Trophoblast cell (in vitro differentiated cells and primary cell): Measurements from ENCODE around the gene MID2. TPM values are rescaled to one million over a fixed set of nuclear protein-coding genes. Genes with fewer than 3 reads are reported as not detected.
A peak's percentile ranks its signal among the peaks of the same experiment; 100 is the strongest.

ENCODE experiments used
- DNase-seq, 2 donors: peaks; one replicate each; pipeline ENCODE4 v3.0.0-alpha.2; 2016
- H2AFZ ChIP-seq: 2 replicates; pipeline ENCODE4 v1.6.1; 2013; ENCODE audit warnings: low read length, moderate library complexity, mild to moderate bottlenecking; ENCODE audit not compliant: insufficient read depth, poor library complexity
- H2AK5ac ChIP-seq: 2 replicates; pipeline ENCODE4 v1.6.1; 2013; ENCODE audit warnings: mild to moderate bottlenecking, low read length
- H2BK120ac ChIP-seq: 2 replicates; pipeline ENCODE4 v1.6.1; 2013; ENCODE audit warnings: low read length, mild to moderate bottlenecking, moderate library complexity; ENCODE audit not compliant: insufficient read depth, poor library complexity
- H2BK12ac ChIP-seq: 2 replicates; pipeline ENCODE4 v1.6.1; 2013; ENCODE audit warnings: mild to moderate bottlenecking, low read length, moderate library complexity
- H2BK5ac ChIP-seq: 2 replicates; pipeline ENCODE4 v1.6.1; 2013; ENCODE audit warnings: low read length, low read depth, moderate library complexity, mild to moderate bottlenecking; ENCODE audit not compliant: poor library complexity
- H3K14ac ChIP-seq: 2 replicates; pipeline ENCODE4 v1.6.1; 2013; ENCODE audit warnings: mild to moderate bottlenecking, low read length
- H3K18ac ChIP-seq: 2 replicates; pipeline ENCODE4 v1.6.1; 2013; ENCODE audit warnings: mild to moderate bottlenecking, low read length
- H3K23ac ChIP-seq: 2 replicates; pipeline ENCODE4 v1.6.1; 2013; ENCODE audit warnings: low read length
- H3K27ac ChIP-seq: 2 replicates; pipeline ENCODE4 v1.5.1; 2013; ENCODE audit warnings: low read depth, mild to moderate bottlenecking, inconsistent platforms, low read length, moderate library complexity
- H3K27me3 ChIP-seq: 2 replicates; pipeline ENCODE4 v1.6.1; 2013; ENCODE audit warnings: inconsistent platforms, mild to moderate bottlenecking, low read length, moderate library complexity; ENCODE audit not compliant: insufficient read depth
- H3K36me3 ChIP-seq, 2 experiments: 1 replicate in 1 of 2; 2 replicates in 1 of 2; pipeline ENCODE4 v1.6.1; 2013; ENCODE audit warnings: low read length in 2 of 2, mild to moderate bottlenecking in 2 of 2, moderate library complexity in 1 of 2; ENCODE audit not compliant: insufficient read depth in 2 of 2, control insufficient read depth in 1 of 2
- H3K4ac ChIP-seq: 2 replicates; pipeline ENCODE4 v1.6.1; 2013; ENCODE audit warnings: low read depth, mild to moderate bottlenecking, low read length, moderate library complexity
- H3K4me1 ChIP-seq, 2 experiments: 1 replicate in 1 of 2; 2 replicates in 1 of 2; pipeline ENCODE4 v1.6.1; 2013; ENCODE audit warnings: low read length in 2 of 2, mild to moderate bottlenecking in 2 of 2, moderate library complexity in 1 of 2; ENCODE audit not compliant: insufficient read depth in 2 of 2, control insufficient read depth in 1 of 2
- H3K4me2 ChIP-seq: 2 replicates; pipeline ENCODE4 v1.6.1; 2013; ENCODE audit warnings: inconsistent platforms, mild to moderate bottlenecking, low read length, moderate library complexity
- H3K4me3 ChIP-seq: 2 replicates; pipeline ENCODE4 v1.5.1; 2013; ENCODE audit warnings: mild to moderate bottlenecking, low read depth, low read length, inconsistent platforms
- H3K79me1 ChIP-seq: one replicate; pipeline ENCODE4 v1.6.1; 2013; ENCODE audit warnings: low read length
- H3K79me2 ChIP-seq: 2 replicates; pipeline ENCODE4 v1.6.1; 2013; ENCODE audit warnings: low read length, mild to moderate bottlenecking; ENCODE audit not compliant: control insufficient read depth, insufficient read depth, poor library complexity
- H3K9ac ChIP-seq: 2 replicates; pipeline ENCODE4 v1.6.1; 2013; ENCODE audit warnings: mild to moderate bottlenecking, low read length
- H3K9me3 ChIP-seq: 2 replicates; pipeline ENCODE4 v1.6.1; 2013; ENCODE audit warnings: low read depth, mild to moderate bottlenecking, control low read depth, inconsistent platforms, low read length; ENCODE audit not compliant: insufficient read depth
- H4K12ac ChIP-seq: 2 replicates; pipeline ENCODE4 v1.6.1; 2013; ENCODE audit warnings: low read depth, mild to moderate bottlenecking, low read length, moderate library complexity
- H4K8ac ChIP-seq: 2 replicates; pipeline ENCODE4 v1.6.1; 2013; ENCODE audit warnings: low read depth, mild to moderate bottlenecking, low read length, moderate library complexity
- H4K91ac ChIP-seq: one replicate; pipeline ENCODE4 v1.6.1; 2013; ENCODE audit warnings: low read depth, mild to moderate bottlenecking, low read length, moderate library complexity
- WGBS: extraction: QIAGEN DNeasy Blood & Tissue Kit; methylation state at CpG from one replicate; pipeline ENCODE4 v1.1.7; 2013; ENCODE audit warnings: missing lambda C conversion rate; ENCODE audit not compliant: insufficient read length, insufficient coverage; ENCODE audit errors: extremely low coverage; 5-methylcytosine and 5-hydroxymethylcytosine counted together
- polyA plus RNA-seq: library from polyadenylated mRNA; stranded (reverse); fragments of 200-250 nt; gene quantifications from 2 replicates; pipeline ENCODE4 v1.2.3, GENCODE V29; 2013

MID2 gene, protein sequence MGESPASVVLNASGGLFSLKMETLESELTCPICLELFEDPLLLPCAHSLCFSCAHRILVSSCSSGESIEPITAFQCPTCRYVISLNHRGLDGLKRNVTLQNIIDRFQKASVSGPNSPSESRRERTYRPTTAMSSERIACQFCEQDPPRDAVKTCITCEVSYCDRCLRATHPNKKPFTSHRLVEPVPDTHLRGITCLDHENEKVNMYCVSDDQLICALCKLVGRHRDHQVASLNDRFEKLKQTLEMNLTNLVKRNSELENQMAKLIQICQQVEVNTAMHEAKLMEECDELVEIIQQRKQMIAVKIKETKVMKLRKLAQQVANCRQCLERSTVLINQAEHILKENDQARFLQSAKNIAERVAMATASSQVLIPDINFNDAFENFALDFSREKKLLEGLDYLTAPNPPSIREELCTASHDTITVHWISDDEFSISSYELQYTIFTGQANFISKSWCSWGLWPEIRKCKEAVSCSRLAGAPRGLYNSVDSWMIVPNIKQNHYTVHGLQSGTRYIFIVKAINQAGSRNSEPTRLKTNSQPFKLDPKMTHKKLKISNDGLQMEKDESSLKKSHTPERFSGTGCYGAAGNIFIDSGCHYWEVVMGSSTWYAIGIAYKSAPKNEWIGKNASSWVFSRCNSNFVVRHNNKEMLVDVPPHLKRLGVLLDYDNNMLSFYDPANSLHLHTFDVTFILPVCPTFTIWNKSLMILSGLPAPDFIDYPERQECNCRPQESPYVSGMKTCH
- polyA plus RNA-seq = 1.3 and 1.6 TPM in 2 replicates

- H3K18ac ChIP-seq = no peak within 1 kb of the TSS
- DNase-seq = peak; percentile 7 to 28
- H2BK5ac ChIP-seq = no peak within 1 kb of the TSS
- H3K27ac ChIP-seq = no peak within 1 kb of the TSS
- H2BK120ac ChIP-seq = no peak within 1 kb of the TSS
- H3K4ac ChIP-seq = no peak within 1 kb of the TSS
- H3K9ac ChIP-seq = no peak within 1 kb of the TSS
- no peaks in the 10 kb centered on the region for H3K9me3 ChIP-seq
- WGBS = no CpG with 5 or more reads among the region's 32 CpGs
- peak within 1 kb of the TSS; percentile 43 for H4K8ac ChIP-seq
- H2AFZ ChIP-seq = peak within 1 kb of the TSS; percentile 71
- H3K4me3 ChIP-seq = peak within 1 kb of the TSS; percentile 77
- H3K14ac ChIP-seq = no peak within 1 kb of the TSS
- peak within 1 kb of the TSS; percentile 54 for H4K12ac ChIP-seq
- H3K4me2 ChIP-seq = peak within 1 kb of the TSS; percentile 90
- H4K91ac ChIP-seq = no peak within 1 kb of the TSS
- H3K36me3 ChIP-seq = no peaks in the 10 kb centered on the region
- H3K23ac ChIP-seq = no peak within 1 kb of the TSS
- H3K79me2 ChIP-seq = no peaks in the 10 kb centered on the region
- no peaks in the 10 kb centered on the region for H3K4me1 ChIP-seq
- H2BK12ac ChIP-seq = peak within 1 kb of the TSS; percentile 44
- H3K79me1 ChIP-seq = no peaks in the 10 kb centered on the region
- peaks cover 4% of the 10 kb centered on the region for H3K27me3 ChIP-seq
- no peak within 1 kb of the TSS for H2AK5ac ChIP-seq
Measured at GRCh38 chrX:107825698-107826237, at the start of gene MID2. MID2 (plus strand) TSS chrX:107825866; CDS start chrX:107826427, 561 bp downstream.

DNA sequence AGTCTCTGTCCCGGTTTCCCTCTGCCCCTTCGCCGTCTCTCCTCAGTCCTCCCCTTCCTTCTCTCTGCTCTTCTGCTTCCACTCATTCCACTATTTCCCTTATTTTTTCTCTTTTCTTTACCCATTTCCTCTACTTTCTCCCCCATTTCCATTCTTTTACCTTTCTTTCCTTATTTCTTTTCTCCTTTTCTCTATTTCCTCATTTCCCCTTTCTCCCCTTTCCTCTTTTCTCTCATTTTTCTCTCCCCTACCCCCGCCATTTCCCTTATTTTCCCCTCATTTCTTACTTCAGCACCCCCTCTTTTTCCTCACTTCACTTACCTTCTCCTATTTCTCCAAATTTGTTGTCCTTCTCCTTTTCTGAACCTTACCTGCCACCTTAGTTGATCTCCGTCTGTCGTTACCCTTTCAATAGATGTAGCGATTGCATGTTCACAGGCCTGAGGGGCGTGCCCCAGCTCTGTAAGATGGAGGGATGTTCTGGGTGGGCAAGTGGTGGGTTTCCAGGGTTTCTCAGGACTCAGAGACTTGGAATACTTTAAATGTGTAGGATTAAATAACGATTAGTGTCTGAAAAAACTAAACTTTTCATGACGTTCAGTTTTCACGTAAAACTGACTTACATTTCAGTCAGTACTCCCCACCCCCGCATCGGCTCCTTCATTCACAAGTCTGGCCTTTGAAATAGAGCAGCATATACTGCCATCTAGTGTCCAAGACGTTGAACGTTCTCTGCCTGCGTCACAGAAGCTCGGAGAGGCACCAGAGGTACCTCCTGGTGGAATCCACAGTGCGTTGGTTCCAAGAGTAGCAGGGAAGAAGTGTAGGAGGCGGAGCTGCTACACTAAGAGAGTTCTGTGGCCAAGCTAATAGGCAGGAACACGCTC lies 48.8 kb upstream of the MID2 start:
- Histone ChIP-seq H3K4me2 (no peak overlapping the region), H3K27me3 (peaks cover 24% of the 10 kb centered on the region), H2AK5ac (no peak overlapping the region), H3K79me1 (no peaks in the 10 kb centered on the region), H3K4ac (no peak overlapping the region), H3K9me3 (no peaks in the 10 kb centered on the region), H3K79me2 (no peaks in the 10 kb centered on the region), H3K36me3 (no peaks in the 10 kb centered on the region), H2BK120ac (no peak overlapping the region), H3K18ac (no peak overlapping the region), H2BK5ac (no peak overlapping the region), H3K4me1 (peaks cover 0 to 3% of the 10 kb centered on the region in 2 experiments), H4K12ac (no peak overlapping the region), H3K27ac (no peak overlapping the region), H4K91ac (no peak overlapping the region), H2AFZ (no peak overlapping the region), H3K23ac (no peak overlapping the region), H3K14ac (no peak overlapping the region), H3K9ac (no peak overlapping the region), H2BK12ac (no peak overlapping the region), H4K8ac (no peak overlapping the region), H3K4me3 (no peak overlapping the region)
- peak; percentile 67 to 90 for DNase-seq
- 88% methylated on average over 1 of the region's 20 CpGs for WGBS

GRCh38 chrX:107777536-107777832 lies 48.2 kb upstream of the MID2 start, which contains the start of gene NCBP2L:
NCBP2L (plus strand) TSS chrX:107777733; CDS start chrX:107794221, 16,488 bp downstream.
- Histone ChIP-seq H3K9ac (no peak within 1 kb of the TSS), H3K27ac (no peak within 1 kb of the TSS)

DNA sequence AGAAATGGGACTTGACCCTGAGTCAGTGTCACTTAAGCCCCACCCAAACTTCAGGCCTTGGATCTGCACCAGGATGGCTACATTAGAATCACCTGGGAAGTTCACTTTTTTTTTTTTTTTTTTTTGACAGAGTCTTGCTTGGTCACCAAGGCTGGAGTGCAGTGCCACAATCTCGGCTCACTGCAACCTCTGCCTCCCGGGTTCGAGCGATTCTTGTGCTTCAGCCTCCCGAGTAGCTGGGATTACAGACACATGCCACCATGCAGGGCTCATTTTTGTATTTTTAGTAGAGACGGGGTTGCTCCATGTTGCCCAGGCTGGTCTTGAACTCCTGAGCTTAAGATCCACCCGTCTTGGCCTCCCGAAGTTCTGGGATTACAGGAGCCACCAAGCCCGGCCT lies 45.1 kb upstream of the MID2 start:
- no peak overlapping the region for H2BK12ac ChIP-seq
- H3K4ac ChIP-seq = no peak overlapping the region
- H3K27ac ChIP-seq = no peak overlapping the region
- no peaks in the 10 kb centered on the region for H3K4me1 ChIP-seq
- no peak overlapping the region for H4K12ac ChIP-seq
- no peak overlapping the region for H3K23ac ChIP-seq
- H4K91ac ChIP-seq = no peak overlapping the region
- no peak overlapping the region for H2BK120ac ChIP-seq
- H3K18ac ChIP-seq = no peak overlapping the region
- H3K4me3 ChIP-seq = no peak overlapping the region
- DNase-seq = no peak
- H3K36me3 ChIP-seq = no peaks in the 10 kb centered on the region
- no peak overlapping the region for H4K8ac ChIP-seq
- no peak overlapping the region for H3K9ac ChIP-seq
- no peak overlapping the region for H3K4me2 ChIP-seq
- H3K79me1 ChIP-seq = no peaks in the 10 kb centered on the region
- no peak overlapping the region for H2AK5ac ChIP-seq
- peaks cover 9% of the 10 kb centered on the region for H3K27me3 ChIP-seq
- H3K9me3 ChIP-seq = no peaks in the 10 kb centered on the region
- H3K79me2 ChIP-seq = no peaks in the 10 kb centered on the region
- WGBS = no CpG with 5 or more reads among the region's 9 CpGs
- H2BK5ac ChIP-seq = no peak overlapping the region
- no peak overlapping the region for H3K14ac ChIP-seq
- H2AFZ ChIP-seq = no peak overlapping the region

More at GRCh38 chrX:107777536-107777832, 48.2 kb upstream of the MID2 start, which contains the start of gene NCBP2L:
- Histone ChIP-seq H3K9me3 (no peaks in the 10 kb centered on the region), H3K79me1 (no peaks in the 10 kb centered on the region), H3K18ac (no peak within 1 kb of the TSS), H3K14ac (no peak within 1 kb of the TSS), H3K36me3 (no peaks in the 10 kb centered on the region), H2AFZ (no peak within 1 kb of the TSS), H2AK5ac (no peak within 1 kb of the TSS), H3K4ac (no peak within 1 kb of the TSS), H2BK120ac (no peak within 1 kb of the TSS), H3K23ac (no peak within 1 kb of the TSS), H2BK5ac (no peak within 1 kb of the TSS), H4K12ac (no peak within 1 kb of the TSS), H3K4me3 (no peak within 1 kb of the TSS), H4K8ac (no peak within 1 kb of the TSS), H3K4me1 (peaks cover 0 to 3% of the 10 kb centered on the region in 2 experiments), H2BK12ac (no peak within 1 kb of the TSS), H4K91ac (no peak within 1 kb of the TSS), H3K79me2 (no peaks in the 10 kb centered on the region), H3K27me3 (peaks cover 24% of the 10 kb centered on the region), H3K4me2 (no peak within 1 kb of the TSS)
- DNase-seq = no peak
- no CpG with 5 or more reads among the region's 6 CpGs for WGBS
